NCI-H146 treated with DMSO at 0.1 percent for 48 hours (cell line): ENCODE data around the gene BORCS6.

Experiments used
- DNase-seq: peaks from one replicate; lab custom pipeline; 2025; ENCODE audit not compliant: unreplicated experiment; lab: John Stamatoyannopoulos, UW

Gene BORCS6

DNA sequence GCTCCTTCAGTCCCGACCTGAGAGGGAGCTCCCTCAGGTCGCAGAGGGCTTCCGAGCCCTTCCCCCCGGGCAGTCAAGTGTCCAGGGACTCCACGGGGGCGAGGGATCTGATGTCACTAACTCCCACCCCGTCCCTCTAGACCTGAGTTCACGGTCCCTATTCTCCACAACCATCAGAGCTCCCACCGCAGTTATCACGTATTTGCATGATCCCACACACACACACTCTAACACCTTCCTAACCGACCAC, 34.1 kb downstream of the BORCS6 start:
- no peak for DNase-seq

DNA sequence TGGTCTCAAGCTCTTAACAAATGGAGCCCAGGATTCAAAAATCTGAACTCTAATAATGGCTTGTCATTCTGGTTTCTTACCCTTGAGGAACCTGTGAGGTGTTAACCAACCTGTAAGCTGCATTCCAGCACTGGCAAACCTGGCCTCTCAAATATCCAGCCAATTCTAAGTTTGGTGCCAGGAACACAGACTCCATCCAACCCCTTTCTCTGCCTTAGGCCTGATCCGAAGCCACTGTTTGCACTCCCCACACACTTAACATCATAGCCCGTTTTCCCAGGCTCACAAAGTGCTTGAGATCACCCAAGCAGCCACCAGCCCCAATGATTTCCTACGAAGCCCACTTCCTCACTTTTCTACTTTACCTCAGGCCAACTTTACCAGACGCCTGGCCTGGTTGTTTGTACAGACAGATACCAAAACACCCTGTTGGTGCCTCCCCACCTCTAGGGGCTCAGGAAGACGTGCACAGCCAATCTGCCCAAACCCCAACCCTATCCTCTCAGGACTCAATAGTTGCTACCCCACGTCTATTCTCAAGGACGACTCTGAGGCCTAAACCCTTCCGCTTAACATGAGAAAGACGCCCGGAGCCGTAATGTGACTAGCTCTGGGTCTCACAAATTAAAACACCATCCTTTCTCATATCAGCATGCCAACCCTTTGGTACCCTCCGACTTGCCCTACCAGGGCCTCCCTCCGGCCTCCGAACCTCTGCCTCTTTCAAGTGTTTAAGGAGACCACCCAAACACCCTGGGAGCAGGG, 34.6 kb downstream of the BORCS6 start:
- no peak for DNase-seq

DNA sequence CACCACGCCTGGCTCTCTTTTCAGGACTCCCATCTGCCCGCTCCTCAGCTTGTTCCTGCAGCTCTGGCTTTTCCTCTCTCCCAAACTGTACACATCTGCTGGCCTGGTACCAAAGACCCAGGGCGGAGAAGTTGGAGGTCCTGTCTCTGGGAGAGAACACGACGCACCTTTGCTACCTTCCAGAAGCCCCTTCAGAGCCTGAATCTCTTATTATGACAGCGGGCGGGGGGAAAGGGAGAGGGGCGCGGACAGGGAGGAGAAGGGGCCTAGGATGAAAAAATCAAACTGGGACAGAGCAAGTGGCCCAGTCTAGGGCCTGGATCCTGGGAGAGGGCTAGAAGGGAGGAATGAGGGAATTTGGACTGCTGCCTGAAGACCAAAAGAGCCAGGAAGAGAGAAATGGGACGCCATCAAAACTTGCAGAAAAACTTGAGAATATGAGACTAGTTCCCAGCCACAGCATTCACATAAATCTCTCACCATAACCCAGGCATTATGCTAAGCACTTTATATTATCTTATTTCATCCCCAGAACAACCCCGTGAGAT, 35.3 kb downstream of the BORCS6 start:
- no peak for DNase-seq

- DNase-seq = peak; percentile 25
Observed at GRCh38 chr17:8153957-8154607, 35.9 kb downstream of the BORCS6 start.

- DNase-seq = peak; percentile 27
Observed at GRCh38 chr17:8153525-8153956, 36.4 kb downstream of the BORCS6 start.

- no peak for DNase-seq
Observed at GRCh38 chr17:8153031-8153451, 36.9 kb downstream of the BORCS6 start.

GRCh38 chr17:8152112-8152775, 37.7 kb downstream of the BORCS6 start, which contains the start of gene PER1:
Gene PER1 (minus strand): TSS chr17:8152404. CDS start chr17:8150706, 1,698 bp downstream.
- DNase-seq = peak; percentile 88

DNA sequence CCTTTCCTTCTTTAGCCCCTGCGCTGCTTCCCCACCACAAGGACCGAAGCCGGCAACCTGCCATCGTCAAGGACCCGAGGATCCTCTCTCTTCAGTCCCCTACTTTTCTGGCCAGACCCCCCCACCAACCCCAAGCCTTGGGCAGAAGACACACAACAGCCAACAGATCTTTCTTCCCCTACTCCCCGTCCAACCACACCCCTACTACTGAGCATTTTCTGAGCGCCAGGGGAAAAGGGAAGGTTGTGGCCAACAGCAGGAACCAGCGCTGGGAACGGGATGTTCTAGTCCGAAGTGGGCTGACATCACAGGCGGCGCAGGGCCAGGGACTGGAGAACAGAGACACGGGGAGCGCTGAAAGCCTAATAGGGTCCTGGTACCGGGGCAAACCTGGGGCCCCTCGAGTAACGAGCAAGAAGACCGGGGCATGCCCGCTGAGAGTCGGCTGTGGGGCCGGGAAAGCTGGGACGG, 38.3 kb downstream of the BORCS6 start:
- no peak for DNase-seq

DNA sequence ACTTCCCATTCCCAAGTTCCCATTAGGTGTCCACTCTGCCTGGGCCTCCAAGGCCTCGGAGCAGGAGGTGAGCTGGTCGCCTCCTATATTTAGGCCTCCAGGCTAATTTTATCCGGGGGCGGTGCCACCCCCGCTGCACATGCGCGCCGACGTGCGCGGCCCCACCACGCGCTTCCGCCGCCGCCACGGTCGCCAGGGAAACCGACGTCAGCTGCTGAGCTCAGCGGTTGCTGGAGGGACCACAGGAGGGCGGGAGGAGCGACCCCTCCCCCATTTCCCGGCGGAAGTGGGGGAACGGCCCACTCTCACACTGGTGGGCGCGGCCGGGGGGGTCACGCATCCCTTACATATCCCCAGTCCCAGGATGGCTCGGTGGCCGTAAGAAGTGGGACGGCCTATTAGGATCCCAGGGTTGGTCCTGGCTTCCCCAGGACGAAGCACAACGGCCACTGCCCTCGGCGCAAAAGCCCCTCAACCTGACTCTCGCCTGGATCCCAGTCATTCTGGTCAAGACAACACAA, 38.8 kb downstream of the BORCS6 start:
- peak; percentile 75 for DNase-seq

DNA sequence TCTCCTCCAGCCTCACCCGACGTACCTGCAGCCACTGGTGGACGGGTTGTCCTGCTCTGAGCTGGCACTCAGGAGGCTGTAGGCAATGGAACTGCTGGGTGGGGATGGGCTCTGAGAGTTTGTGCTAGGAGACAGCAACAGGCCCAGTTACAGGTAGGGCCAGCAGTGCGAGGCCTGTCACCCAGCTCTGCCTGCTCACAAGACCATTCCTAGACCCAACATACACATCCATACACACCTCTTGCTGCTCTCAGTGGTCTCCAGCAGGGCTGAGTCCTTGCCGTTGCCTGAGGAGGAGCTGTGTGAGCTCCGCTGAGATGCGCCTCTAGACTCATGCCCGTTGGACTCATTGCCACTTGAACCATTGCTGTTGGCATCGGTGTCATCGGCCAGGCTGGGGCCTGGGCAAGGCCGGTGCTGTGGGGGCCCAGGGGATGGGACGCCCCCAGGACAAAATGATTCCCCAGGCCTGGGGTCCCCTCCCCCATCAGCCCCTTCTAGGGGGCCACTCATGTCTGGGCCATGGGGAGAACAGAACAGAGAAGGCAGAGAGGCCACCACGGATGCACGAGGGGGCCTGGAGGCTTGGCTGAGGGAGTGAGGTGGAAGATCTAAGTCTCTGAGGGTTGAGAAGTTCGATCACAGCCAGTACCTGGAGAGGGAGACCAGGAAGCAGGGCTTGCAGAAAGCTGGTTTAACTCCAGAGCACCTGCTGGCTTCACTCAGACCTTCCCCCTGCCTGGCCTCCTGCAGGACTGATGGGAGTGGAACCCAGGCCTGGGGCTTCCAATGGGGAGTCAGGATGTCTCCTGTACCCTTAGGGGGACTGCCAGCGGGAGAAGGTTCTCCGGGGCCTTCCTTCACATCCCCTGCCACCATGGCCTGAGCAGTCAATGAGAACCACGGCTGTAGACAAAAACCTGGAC, 39.5 kb downstream of the BORCS6 start:
- DNase-seq = no peak

GRCh38 chr17:8149419-8150193, 40.4 kb downstream of the BORCS6 start:
- DNase-seq = no peak

- DNase-seq = no peak
Observed at GRCh38 chr17:8148560-8148959, 41.4 kb downstream of the BORCS6 start.

GRCh38 chr17:8147805-8148404, 42.1 kb downstream of the BORCS6 start:
- DNase-seq = no peak

DNA sequence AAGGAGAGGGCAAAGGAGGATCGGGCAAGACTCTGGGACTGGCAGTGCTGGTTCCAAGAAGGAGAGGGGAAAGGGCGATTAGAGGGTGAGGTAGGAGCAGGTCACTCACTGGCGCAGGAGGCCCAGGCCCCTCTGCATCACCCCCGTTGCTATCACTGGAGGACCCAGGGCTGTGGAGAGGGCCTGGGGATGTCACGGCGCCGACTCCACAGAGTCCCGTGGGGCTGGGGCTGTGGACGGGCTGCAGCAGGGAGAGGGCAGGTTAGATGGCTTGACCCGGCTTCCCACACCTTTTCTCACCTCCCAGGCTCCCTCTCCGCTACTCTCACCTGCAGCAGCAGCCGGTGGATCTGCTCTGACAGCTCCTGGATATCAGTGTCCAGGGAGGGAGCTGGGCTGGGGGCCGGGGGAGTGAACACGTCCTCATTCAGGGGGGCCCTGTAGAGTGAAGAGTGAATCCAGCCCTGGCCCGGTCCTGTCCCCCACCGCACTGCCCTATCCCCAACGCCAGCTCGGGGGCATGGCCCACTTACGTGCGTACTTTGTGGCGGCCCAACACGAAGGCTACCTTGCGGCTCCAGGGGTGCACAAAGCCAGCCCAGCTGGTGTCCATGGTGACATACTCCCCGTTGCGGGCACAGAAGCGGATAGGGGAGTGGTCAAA, 42.7 kb downstream of the BORCS6 start:
- DNase-seq = no peak

- no peak for DNase-seq
Observed at GRCh38 chr17:8146381-8147140, 43.4 kb downstream of the BORCS6 start.

- DNase-seq = no peak
Observed at GRCh38 chr17:8145811-8146210, 44.2 kb downstream of the BORCS6 start.

GRCh38 chr17:8144401-8145231, 45.4 kb downstream of the BORCS6 start:
- DNase-seq = no peak
